NCI-H2171 (cell line): ENCODE results near the gene CEP112.
"Not testable (repeated sequence)": the region's sequence is repeated elsewhere in the genome, so short reads cannot be mapped to it uniquely, and the experiment has no call there.

ENCODE experiments used
- DNase-seq: peaks from one replicate; lab custom pipeline; 2025; lab: John Stamatoyannopoulos, UW

The CEP112 gene

GRCh38 chr17:65826577-65826976 is 365.4 kb downstream of the CEP112 start:
- not testable (repeated sequence) for DNase-seq

- DNase-seq = no peak
Observed at GRCh38 chr17:65824901-65825300, 367.0 kb downstream of the CEP112 start.

GRCh38 chr17:65823713-65824112 is 368.2 kb downstream of the CEP112 start:
- DNase-seq = no peak

- DNase-seq = no peak
Observed at GRCh38 chr17:65820811-65821210, 371.1 kb downstream of the CEP112 start.

- DNase-seq = no peak
Observed at GRCh38 chr17:65820306-65820705, 371.6 kb downstream of the CEP112 start.

GRCh38 chr17:65819810-65820209 is 372.1 kb downstream of the CEP112 start:
- DNase-seq = no peak

GRCh38 chr17:65817951-65818350 is 374.0 kb downstream of the CEP112 start:
- no peak for DNase-seq

- DNase-seq = no peak
Observed at GRCh38 chr17:65814418-65814817, 377.5 kb downstream of the CEP112 start.

GRCh38 chr17:65813306-65813705 is 378.6 kb downstream of the CEP112 start:
- no peak for DNase-seq

GRCh38 chr17:65811043-65811442 is 380.9 kb downstream of the CEP112 start:
- no peak for DNase-seq

- no peak for DNase-seq
Observed at GRCh38 chr17:65809366-65809765, 382.6 kb downstream of the CEP112 start.

GRCh38 chr17:65808566-65808965 is 383.4 kb downstream of the CEP112 start:
- not testable (repeated sequence) for DNase-seq

GRCh38 chr17:65807361-65807760 is 384.6 kb downstream of the CEP112 start:
- DNase-seq = no peak

- DNase-seq = no peak
Observed at GRCh38 chr17:65801513-65801912, 390.4 kb downstream of the CEP112 start.

- DNase-seq = no peak
Observed at GRCh38 chr17:65800655-65801054, 391.3 kb downstream of the CEP112 start.

GRCh38 chr17:65799869-65800268 is 392.1 kb downstream of the CEP112 start:
- DNase-seq = no peak

- no peak for DNase-seq
Observed at GRCh38 chr17:65799454-65799853, 392.5 kb downstream of the CEP112 start.

GRCh38 chr17:65797809-65798208 is 394.1 kb downstream of the CEP112 start:
- no peak for DNase-seq

- no peak for DNase-seq
Observed at GRCh38 chr17:65797101-65797500, 394.8 kb downstream of the CEP112 start.

GRCh38 chr17:65794572-65794971 is 397.4 kb downstream of the CEP112 start:
- DNase-seq = no peak

GRCh38 chr17:65790241-65790640 is 401.7 kb downstream of the CEP112 start:
- DNase-seq = no peak

- DNase-seq = no peak
Observed at GRCh38 chr17:65787503-65787902, 404.4 kb downstream of the CEP112 start.

GRCh38 chr17:65786479-65786878 is 405.5 kb downstream of the CEP112 start:
- no peak for DNase-seq

- DNase-seq = no peak
Observed at GRCh38 chr17:65785109-65785508, 406.8 kb downstream of the CEP112 start.

- no peak for DNase-seq
Observed at GRCh38 chr17:65783845-65784334, 408.0 kb downstream of the CEP112 start.
